ENCODE data around the gene TSPYL1. TPM values are rescaled to one million over a fixed set of nuclear protein-coding genes. Genes with fewer than 3 reads are reported as not detected.
A peak's percentile ranks its signal among the peaks of the same experiment; 100 is the strongest.

Gene TSPYL1
- total RNA-seq, 2 donors from 2014 or later: 199 to 216 TPM

- no peak for ATAC-seq
- H3K27ac Mint-ChIP-seq: peak overlapping the region; percentile 29
- H3K36me3 Mint-ChIP-seq (ENCODE audit: low read depth): no peaks in the 10 kb centered on the region
Measured at GRCh38 chr6:116247285-116247684, 32.4 kb downstream of the TSPYL1 start.

GRCh38 chr6:116246089-116246488 is 33.6 kb downstream of the TSPYL1 start:
- H3K4me3 Mint-ChIP-seq: no peak overlapping the region
- ATAC-seq: no peak

More at GRCh38 chr6:116247285-116247684, 32.4 kb downstream of the TSPYL1 start:
- Mint-ChIP-seq H3K27me3 (no peaks in the 10 kb centered on the region), H3K4me1 (peaks cover 29% of the 10 kb centered on the region), H3K4me3 (no peak overlapping the region)
- no peak for DNase-seq
- no peaks in the 10 kb centered on the region for H3K9me3 ChIP-seq (ENCODE audit: control insufficient read depth, low read length, poor library complexity, severe bottlenecking)

GRCh38 chr6:116244284-116244683 is 35.4 kb downstream of the TSPYL1 start:
- Mint-ChIP-seq H3K4me1 (peaks cover 8% of the 10 kb centered on the region), H3K27me3 (no peaks in the 10 kb centered on the region), H3K27ac (no peak overlapping the region), H3K4me3 (no peak overlapping the region), H3K36me3 (ENCODE audit: low read depth) (peaks cover 2% of the 10 kb centered on the region)
- no peak for DNase-seq
- no peaks in the 10 kb centered on the region for H3K9me3 ChIP-seq (ENCODE audit: control insufficient read depth, low read length, poor library complexity, severe bottlenecking)
- ATAC-seq: no peak

More at GRCh38 chr6:116246089-116246488, 33.6 kb downstream of the TSPYL1 start:
- no peaks in the 10 kb centered on the region for H3K27me3 Mint-ChIP-seq
- no peak for DNase-seq
- H3K4me1 Mint-ChIP-seq: peaks cover 19% of the 10 kb centered on the region
- H3K27ac Mint-ChIP-seq: no peak overlapping the region
- no peaks in the 10 kb centered on the region for H3K9me3 ChIP-seq (ENCODE audit: control insufficient read depth, low read length, poor library complexity, severe bottlenecking)
- H3K36me3 Mint-ChIP-seq (ENCODE audit: low read depth): no peaks in the 10 kb centered on the region

GRCh38 chr6:116239856-116240255 is 39.9 kb downstream of the TSPYL1 start:
- H3K36me3 Mint-ChIP-seq (ENCODE audit: low read depth): peaks cover 2% of the 10 kb centered on the region
- no peaks in the 10 kb centered on the region for H3K9me3 ChIP-seq (ENCODE audit: control insufficient read depth, low read length, poor library complexity, severe bottlenecking)
- H3K4me1 Mint-ChIP-seq: no peaks in the 10 kb centered on the region
- DNase-seq: no peak
- H3K27ac Mint-ChIP-seq: no peak overlapping the region
- no peak overlapping the region for H3K4me3 Mint-ChIP-seq
- H3K27me3 Mint-ChIP-seq: no peaks in the 10 kb centered on the region
- no peak for ATAC-seq

GRCh38 chr6:116239256-116239655 is 40.5 kb downstream of the TSPYL1 start:
- no peaks in the 10 kb centered on the region for H3K27me3 Mint-ChIP-seq
- no peak overlapping the region for H3K27ac Mint-ChIP-seq
- no peak for ATAC-seq
- DNase-seq: no peak
- no peaks in the 10 kb centered on the region for H3K4me1 Mint-ChIP-seq
- H3K9me3 ChIP-seq (ENCODE audit: control insufficient read depth, low read length, poor library complexity, severe bottlenecking): no peaks in the 10 kb centered on the region
- H3K36me3 Mint-ChIP-seq (ENCODE audit: low read depth): peaks cover 2% of the 10 kb centered on the region
- no peak overlapping the region for H3K4me3 Mint-ChIP-seq

- no peaks in the 10 kb centered on the region for H3K27me3 Mint-ChIP-seq
- H3K9me3 ChIP-seq (ENCODE audit: control insufficient read depth, low read length, poor library complexity, severe bottlenecking): no peaks in the 10 kb centered on the region
- H3K4me3 Mint-ChIP-seq: no peak overlapping the region
- no peak overlapping the region for H3K27ac Mint-ChIP-seq
- H3K36me3 Mint-ChIP-seq (ENCODE audit: low read depth): peaks cover 2% of the 10 kb centered on the region
- DNase-seq (no peak), ATAC-seq (no peak)
- H3K4me1 Mint-ChIP-seq: no peaks in the 10 kb centered on the region
Measured at GRCh38 chr6:116238083-116238482, 41.6 kb downstream of the TSPYL1 start.

- H3K9me3 ChIP-seq (ENCODE audit: control insufficient read depth, low read length, poor library complexity, severe bottlenecking): no peaks in the 10 kb centered on the region
- ATAC-seq (no peak), DNase-seq (no peak)
- Mint-ChIP-seq H3K27me3 (no peaks in the 10 kb centered on the region), H3K36me3 (ENCODE audit: low read depth) (peaks cover 6% of the 10 kb centered on the region), H3K4me1 (peaks cover 3% of the 10 kb centered on the region), H3K4me3 (no peak overlapping the region), H3K27ac (no peak overlapping the region)
Measured at GRCh38 chr6:116234689-116235088, 45.0 kb downstream of the TSPYL1 start.

- no peak for ATAC-seq
- DNase-seq: no peak
- no peak overlapping the region for H3K4me3 Mint-ChIP-seq
- H3K4me1 Mint-ChIP-seq: peaks cover 18% of the 10 kb centered on the region
- H3K9me3 ChIP-seq (ENCODE audit: control insufficient read depth, low read length, poor library complexity, severe bottlenecking): no peaks in the 10 kb centered on the region
- no peaks in the 10 kb centered on the region for H3K27me3 Mint-ChIP-seq
- peak overlapping the region; percentile 72 for H3K27ac Mint-ChIP-seq
- peaks cover 16% of the 10 kb centered on the region for H3K36me3 Mint-ChIP-seq (ENCODE audit: low read depth)
Measured at GRCh38 chr6:116229287-116229913, 50.3 kb downstream of the TSPYL1 start.

Other genes with a start within 250 kb of the TSPYL1 start
- gene FRK, start 219.0 kb downstream of the TSPYL1 start, total RNA-seq: under 1 TPM in 1 of 2 donors, not detected in 1; 0.02 TPM
- 10 to 100 TPM; 33.1 to 34.5 TPM for gene NT5DC1, start 179.1 kb downstream of the TSPYL1 start, total RNA-seq
- under 1 TPM in 1 of 2 donors, not detected in 1; 0.34 TPM for gene COL10A1, start 153.8 kb downstream of the TSPYL1 start, total RNA-seq
- gene TSPYL4, start 25.9 kb downstream of the TSPYL1 start, total RNA-seq: 10 to 100 TPM; 45.8 to 56.5 TPM
- gene DSE, start 91.0 kb upstream of the TSPYL1 start, total RNA-seq: 10 to 100 TPM; 19.2 to 32.3 TPM
- 1 to 10 TPM; 3.2 to 6.5 TPM for gene CALHM6, start 181.4 kb upstream of the TSPYL1 start, total RNA-seq
- gene CALHM5, start 231.7 kb upstream of the TSPYL1 start, total RNA-seq: under 1 TPM in 1 of 2 donors, not detected in 1; 0.65 TPM

Measured in T-helper 17 cell (primary cell).